ENCODE data around the gene GHRL.

Gene GHRL

DNA sequence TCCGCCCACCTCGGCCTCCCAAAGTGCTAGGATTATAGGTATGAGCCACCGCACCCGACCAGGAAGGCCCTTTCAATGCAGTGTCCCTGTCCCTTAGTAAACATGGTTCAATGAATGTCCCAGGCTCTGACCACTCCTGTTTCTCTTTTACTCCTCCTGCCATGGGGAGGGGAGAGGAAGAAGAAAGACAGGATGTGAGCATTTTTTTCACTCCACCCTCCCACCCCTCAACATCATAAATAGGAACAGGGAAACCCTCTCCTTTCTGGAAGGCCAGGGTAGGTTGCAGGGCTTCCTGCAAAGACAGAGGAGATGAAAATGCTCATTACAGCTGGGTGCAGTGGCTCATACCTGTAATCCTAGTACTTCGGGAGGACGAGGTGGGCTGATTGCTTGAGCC, 51.9 kb downstream of the GHRL start:
- no peak for DNase-seq

DNA sequence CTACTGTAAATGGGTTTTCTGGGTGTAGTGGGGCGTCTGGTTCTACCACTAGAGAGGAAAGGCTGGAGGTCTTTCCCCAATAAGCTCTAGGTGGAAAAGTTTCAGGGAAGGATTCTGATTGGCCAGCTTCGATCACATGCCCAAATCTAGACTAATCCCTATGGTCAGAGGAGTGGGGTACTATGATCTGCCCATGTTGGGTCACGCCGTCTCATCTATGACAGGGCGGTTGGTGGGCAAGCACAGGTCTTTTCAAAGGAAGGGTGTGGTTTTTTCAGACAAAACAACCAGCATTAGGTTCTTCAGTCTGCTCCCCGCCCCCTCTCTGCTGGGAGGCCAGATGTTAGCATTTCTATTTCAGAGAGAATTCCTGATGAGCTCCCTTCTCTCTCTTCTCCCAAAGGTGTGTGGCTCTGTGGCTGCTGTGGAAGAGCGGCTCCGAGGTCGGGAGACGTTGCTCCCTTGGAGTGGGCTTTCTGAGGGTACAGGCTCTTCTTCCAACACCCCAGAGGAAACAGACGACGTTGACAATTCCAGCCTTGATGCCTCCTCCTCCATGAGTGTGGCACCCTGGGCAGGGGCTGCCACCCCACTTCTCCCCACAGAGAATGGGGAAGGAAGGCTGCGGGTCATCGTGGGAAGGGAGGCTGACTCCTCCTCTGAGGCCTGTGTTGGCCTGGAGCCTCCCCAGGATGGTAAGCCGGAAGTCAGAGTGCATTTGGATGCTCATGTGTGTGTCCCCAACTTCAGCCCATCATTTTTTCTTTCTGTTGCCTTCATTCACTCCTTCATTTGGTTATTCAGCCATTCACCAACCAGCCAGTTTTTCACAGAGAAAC, 54.2 kb downstream of the GHRL start:
- no peak for DNase-seq
